LNCaP clone FGC (cell line): ENCODE measurements around the gene COP1.
"Not testable (repeated sequence)": the region's sequence is repeated elsewhere in the genome, so short reads cannot be mapped to it uniquely, and the experiment has no call there.

Source experiments
- DNase-seq: peaks from one replicate; pipeline ENCODE4 v3.0.0-alpha.2; 2011; ENCODE audit warnings: low read depth
- H3K4me3 ChIP-seq: 2 replicates; pipeline ENCODE4 v1.5.1; 2011; ENCODE audit warnings: mild to moderate bottlenecking, low read depth, low read length, control low read depth
- TF ChIP-seq, protein P1 (sequence below): IDR thresholded peaks from 2 replicates; pipeline ENCODE4 v1.5.1; 2012; ENCODE audit warnings: mild to moderate bottlenecking; ENCODE audit not compliant: control insufficient read depth, insufficient read depth; ENCODE audit errors: extremely low read depth

Gene COP1

DNA sequence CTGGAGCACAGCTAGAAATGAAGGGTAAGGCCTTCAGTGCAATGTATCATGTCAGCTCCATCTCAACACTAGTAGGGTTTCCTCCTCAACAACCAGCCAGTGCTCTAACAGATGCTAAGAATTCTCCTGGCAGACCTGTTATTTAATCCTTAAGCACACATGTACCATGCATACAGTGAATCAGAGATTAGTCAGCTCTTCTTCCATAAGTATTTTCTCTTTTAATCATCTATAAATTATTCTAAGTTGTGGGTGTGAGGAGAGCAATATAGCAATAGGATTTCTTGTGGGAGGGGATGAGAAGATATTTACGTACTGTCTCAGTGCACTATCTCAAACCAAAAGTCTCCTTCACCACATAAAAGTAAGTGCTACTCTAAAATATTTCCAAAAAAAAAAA is 95.3 kb downstream of the COP1 start:
- no peak for DNase-seq
- TF ChIP-seq, protein P1, sequence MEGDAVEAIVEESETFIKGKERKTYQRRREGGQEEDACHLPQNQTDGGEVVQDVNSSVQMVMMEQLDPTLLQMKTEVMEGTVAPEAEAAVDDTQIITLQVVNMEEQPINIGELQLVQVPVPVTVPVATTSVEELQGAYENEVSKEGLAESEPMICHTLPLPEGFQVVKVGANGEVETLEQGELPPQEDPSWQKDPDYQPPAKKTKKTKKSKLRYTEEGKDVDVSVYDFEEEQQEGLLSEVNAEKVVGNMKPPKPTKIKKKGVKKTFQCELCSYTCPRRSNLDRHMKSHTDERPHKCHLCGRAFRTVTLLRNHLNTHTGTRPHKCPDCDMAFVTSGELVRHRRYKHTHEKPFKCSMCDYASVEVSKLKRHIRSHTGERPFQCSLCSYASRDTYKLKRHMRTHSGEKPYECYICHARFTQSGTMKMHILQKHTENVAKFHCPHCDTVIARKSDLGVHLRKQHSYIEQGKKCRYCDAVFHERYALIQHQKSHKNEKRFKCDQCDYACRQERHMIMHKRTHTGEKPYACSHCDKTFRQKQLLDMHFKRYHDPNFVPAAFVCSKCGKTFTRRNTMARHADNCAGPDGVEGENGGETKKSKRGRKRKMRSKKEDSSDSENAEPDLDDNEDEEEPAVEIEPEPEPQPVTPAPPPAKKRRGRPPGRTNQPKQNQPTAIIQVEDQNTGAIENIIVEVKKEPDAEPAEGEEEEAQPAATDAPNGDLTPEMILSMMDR: no peak
- no peak overlapping the region for H3K4me3 ChIP-seq

DNA sequence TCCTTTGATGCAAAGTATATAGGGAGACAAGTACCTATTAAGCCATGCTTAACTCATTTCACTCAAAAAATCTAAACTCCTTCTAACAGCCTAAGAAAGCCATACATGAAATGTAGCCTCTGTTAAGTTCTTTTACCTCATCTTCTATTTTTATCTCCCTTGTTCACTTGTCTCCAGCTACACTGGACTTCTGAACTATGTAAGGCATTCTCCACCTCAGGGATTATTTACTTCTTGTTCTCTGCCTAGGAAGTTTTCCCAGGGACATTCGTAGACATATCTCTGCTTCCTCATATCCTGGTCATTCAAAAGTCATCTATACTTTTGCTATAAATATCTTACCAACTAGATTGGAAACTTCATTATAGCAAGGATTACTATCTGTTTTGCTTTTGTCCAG is 96.9 kb downstream of the COP1 start:
- TF ChIP-seq, protein P1: no peak
- no peak overlapping the region for H3K4me3 ChIP-seq
- no peak for DNase-seq

DNA sequence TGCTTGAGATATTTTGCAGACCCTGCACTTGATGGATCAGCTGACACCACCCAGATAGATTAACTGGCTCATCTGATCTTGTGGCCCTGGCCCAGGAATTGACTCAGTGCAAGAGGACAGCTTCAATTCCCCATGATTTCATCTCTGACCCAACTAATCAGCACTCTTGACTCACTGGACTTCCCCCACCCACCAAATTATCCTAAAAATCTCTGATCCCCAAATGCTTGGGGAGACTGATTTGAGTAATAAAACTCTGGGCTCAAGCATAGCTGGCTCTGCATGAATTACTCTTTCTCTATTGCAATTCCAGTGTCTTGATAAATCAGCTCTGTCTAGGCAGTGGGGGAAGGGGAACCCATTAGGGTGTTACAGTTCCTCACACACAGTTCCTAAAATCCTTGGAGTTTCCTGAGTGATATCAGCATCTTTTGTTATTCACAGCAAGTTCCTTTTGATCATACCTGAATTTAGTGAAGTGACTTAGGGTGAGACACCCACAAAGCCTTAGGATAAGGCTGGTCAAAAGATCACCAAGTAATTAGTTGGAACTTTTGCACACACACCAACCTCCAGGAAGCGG is 104.2 kb downstream of the COP1 start:
- TF ChIP-seq, protein P1: no peak
- no peak for DNase-seq

GRCh38 chr1:176101951-176102642 is 105.0 kb downstream of the COP1 start:
- no peak overlapping the region for H3K4me3 ChIP-seq

More for the DNA sequence above, 104.2 kb downstream of the COP1 start:
- no peak overlapping the region for H3K4me3 ChIP-seq

GRCh38 chr1:176098560-176098959 is 108.5 kb downstream of the COP1 start:
- TF ChIP-seq, protein P1: no peak
- no peak for DNase-seq
- H3K4me3 ChIP-seq: no peak overlapping the region

More at GRCh38 chr1:176101951-176102642, 105.0 kb downstream of the COP1 start:
- DNase-seq: no peak
- TF ChIP-seq, protein P1: no peak

DNA sequence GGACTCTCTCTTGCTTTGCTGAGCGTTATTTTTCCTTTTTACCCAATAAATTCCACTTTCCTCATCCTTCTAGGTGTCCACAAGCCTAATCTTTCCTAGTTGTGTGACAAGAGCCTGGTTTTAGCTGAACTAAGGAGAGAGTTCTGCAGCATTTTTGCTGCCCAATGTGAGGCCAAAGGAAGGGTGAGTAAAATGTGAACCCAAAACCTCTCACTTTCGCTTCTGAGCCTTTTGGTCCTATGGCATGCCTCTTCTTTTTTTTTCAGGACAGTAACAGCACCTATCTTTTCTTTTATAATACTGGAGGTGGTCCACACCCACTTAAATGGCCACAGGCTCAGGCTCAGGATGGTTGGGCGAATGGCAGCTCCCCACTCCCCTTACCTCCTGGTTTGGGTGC is 111.1 kb downstream of the COP1 start:
- H3K4me3 ChIP-seq: no peak overlapping the region
- TF ChIP-seq, protein P1: no peak
- no peak for DNase-seq

DNA sequence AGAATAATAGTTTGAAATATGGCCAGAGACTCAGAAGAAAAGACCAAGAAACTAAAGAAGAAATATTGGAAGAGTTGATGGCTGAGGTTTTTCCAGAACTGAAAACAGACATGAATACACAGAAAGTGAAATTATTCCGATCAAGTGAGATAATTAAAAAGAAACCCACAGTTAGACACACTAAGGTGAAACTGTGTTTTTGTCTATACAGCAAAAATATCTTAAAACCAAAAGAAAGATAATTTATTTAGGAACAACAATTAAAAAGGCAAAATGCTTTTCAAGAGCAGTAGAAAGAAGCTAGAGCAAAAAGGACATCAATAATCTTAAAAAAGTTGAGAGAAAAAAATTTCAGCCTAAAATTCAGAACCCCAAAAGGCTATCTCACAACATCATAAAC is 116.3 kb downstream of the COP1 start:
- no peak for DNase-seq
- TF ChIP-seq, protein P1: no peak
- no peak overlapping the region for H3K4me3 ChIP-seq

DNA sequence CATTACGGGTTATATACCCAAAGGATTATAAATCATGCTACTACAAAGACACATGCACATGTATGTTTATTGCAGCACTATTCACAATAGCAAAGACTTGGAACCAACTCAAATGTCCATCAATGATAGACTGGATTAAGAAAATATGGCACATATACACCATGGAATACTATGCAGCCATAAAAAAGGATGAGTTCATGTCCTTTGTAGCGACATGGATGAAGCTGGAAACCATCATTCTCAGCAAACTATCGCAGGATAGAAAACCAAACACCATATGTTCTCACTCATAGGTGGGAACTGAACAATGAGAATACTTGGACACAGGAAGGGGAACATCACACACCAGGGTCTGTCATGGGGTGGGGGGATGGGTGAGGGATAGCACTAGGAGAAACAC is 119.3 kb downstream of the COP1 start:
- DNase-seq, H3K4me3 ChIP-seq: not testable (repeated sequence)
